ENCODE results near the gene PLEKHA6. TPM values are rescaled to one million over a fixed set of nuclear protein-coding genes. Genes with fewer than 3 reads are reported as not detected.

PLEKHA6 gene
- total RNA-seq, 1 experiment from 2014 or later, result 2.1 TPM

- H2BK12ac ChIP-seq (ENCODE audit: insufficient read length, low read depth, low read length), result no peak overlapping the region
- no peak overlapping the region for H2BK20ac ChIP-seq (ENCODE audit: low read depth, low read length, poor library complexity, severe bottlenecking)
- no peak overlapping the region for H3T11ph ChIP-seq (ENCODE audit: low read length)
- no peak overlapping the region for H4K8ac ChIP-seq (replicated peaks; ENCODE audit: insufficient read length, low read depth, low read length)
- H2BK5ac ChIP-seq (ENCODE audit: insufficient read length, low read length), result no peak overlapping the region
- H4K91ac ChIP-seq (ENCODE audit: insufficient read length, low read depth, low read length), result no peak overlapping the region
- no peak overlapping the region for H2AFZ ChIP-seq (ENCODE audit: low read length)
- no peaks in the 10 kb centered on the region for H3K9me3 ChIP-seq (ENCODE audit: control insufficient read depth, low read depth, low read length)
- H3K23me2 ChIP-seq (ENCODE audit: insufficient read length, low read depth, low read length, poor library complexity, severe bottlenecking), result no peaks in the 10 kb centered on the region
- no peaks in the 10 kb centered on the region for H3K27me3 ChIP-seq (ENCODE audit: insufficient read depth, low read length)
- no peaks in the 10 kb centered on the region for H3K4me1 ChIP-seq (ENCODE audit: insufficient read depth, low read length)
- H3K79me1 ChIP-seq (ENCODE audit: insufficient read depth, low read depth, low read length, poor library complexity, severe bottlenecking), result no peaks in the 10 kb centered on the region
- H3K14ac ChIP-seq (ENCODE audit: insufficient read depth, low read length), result no peak overlapping the region
- no peak overlapping the region for H3K9ac ChIP-seq (ENCODE audit: extremely low read depth, insufficient read length, low read length)
- H3K79me2 ChIP-seq (ENCODE audit: insufficient read depth, low read length), result no peaks in the 10 kb centered on the region
- no peaks in the 10 kb centered on the region for H3K9me3 Mint-ChIP-seq
- no CpG with 5 or more reads among the region's 3 CpGs for WGBS (ENCODE audit: extremely low coverage, insufficient read length, low lambda C conversion rate)
- H4K5ac ChIP-seq (ENCODE audit: insufficient read length, low read depth, low read length), result no peak overlapping the region
- H3K4me1 Mint-ChIP-seq, result peaks cover 3 to 15% of the 10 kb centered on the region in 2 experiments; a peak in 1 of 4 replicates
- no peak for DNase-seq
- no peak overlapping the region for H3K18ac ChIP-seq (ENCODE audit: insufficient read length, low read depth, low read length)
- H3K27ac Mint-ChIP-seq, result no peak overlapping the region
- no peak overlapping the region for H3K4me3 Mint-ChIP-seq
- H2BK120ac ChIP-seq (ENCODE audit: low read depth, low read length, poor library complexity, severe bottlenecking), result no peak overlapping the region
- H3K4ac ChIP-seq (ENCODE audit: low read depth, low read length), result no peak overlapping the region
- no peak overlapping the region for H2BK15ac ChIP-seq (ENCODE audit: low read depth, low read length)
- no peak overlapping the region for H3K56ac ChIP-seq (ENCODE audit: insufficient read length, low read depth, low read length)
- no peak overlapping the region for H3K23ac ChIP-seq (ENCODE audit: insufficient read length, low read depth, low read length)
- no peak for TF ChIP-seq CTCF (conservative IDR thresholded peaks at IDR 0.05)
- H3K36me3 Mint-ChIP-seq (ENCODE audit: insufficient read depth in 1 of 3, low read depth in 3 of 3), result no peaks in the 10 kb centered on the region; a peak in 1 of 7 replicates
- no peak overlapping the region for H2AK5ac ChIP-seq (ENCODE audit: insufficient read length, low read length)
- no peak overlapping the region for H3K4me2 ChIP-seq (ENCODE audit: insufficient read depth, insufficient read length, low read length)
- no peak overlapping the region for H3K27ac ChIP-seq (ENCODE audit: insufficient read length, low read depth, low read length)
- peaks cover 5% of the 10 kb centered on the region for H3K27me3 Mint-ChIP-seq (ENCODE audit: low read depth)
- no peaks in the 10 kb centered on the region for H4K20me1 ChIP-seq (ENCODE audit: control insufficient read depth, insufficient read depth, insufficient read length)
Measured at GRCh38 chr1:204222764-204223055, 137.0 kb downstream of the PLEKHA6 start.
